GM13976 (cell line): ENCODE data around the gene NPAS3.

Source experiments
- DNase-seq: peaks from one replicate; pipeline ENCODE4 v3.0.0; 2012; ENCODE audit warnings: low spot score
- CTCF ChIP-seq: IDR thresholded peaks from 2 replicates; pipeline ENCODE4 v1.5.1; 2012; ENCODE audit warnings: borderline replicate concordance, mild to moderate bottlenecking; ENCODE audit not compliant: insufficient read depth; ENCODE audit errors: extremely low read depth, missing control alignments, control extremely low read depth
- in situ Hi-C: fragments of 300-500 bp; cut with MboI; formaldehyde crosslinking; loops from one replicate; pipeline ENCODE4 v1.12.0; 2022; ENCODE audit warnings: low sequenced_read_pairs, mixed read lengths, inconsistent platforms; ENCODE audit not compliant: unreplicated experiment

NPAS3 gene

GRCh38 chr14:33332497-33332896, 393.8 kb downstream of the NPAS3 start:
- in situ Hi-C loops: no loop called here
- DNase-seq: no peak
- TF ChIP-seq CTCF: no peak

- DNase-seq: no peak
- in situ Hi-C loops: no loop called here
- TF ChIP-seq CTCF: no peak
These were observed 396.7 kb downstream of the NPAS3 start for GRCh38 chr14:33335366-33335765.

- DNase-seq: no peak
- no peak for TF ChIP-seq CTCF
- in situ Hi-C loops: no loop called here
These were observed 403.8 kb downstream of the NPAS3 start for GRCh38 chr14:33342299-33342974.

- no peak for DNase-seq
- in situ Hi-C loops: no loop called here
- TF ChIP-seq CTCF: no peak
These were observed 404.3 kb downstream of the NPAS3 start for GRCh38 chr14:33343016-33343415.

- no peak for TF ChIP-seq CTCF
- DNase-seq: no peak
- in situ Hi-C loops: no loop called here
These were observed 409.1 kb downstream of the NPAS3 start for GRCh38 chr14:33347796-33348195.

- no peak for DNase-seq
- in situ Hi-C loops: no loop called here
- TF ChIP-seq CTCF: no peak
These were observed 409.8 kb downstream of the NPAS3 start for GRCh38 chr14:33348510-33348909.

- in situ Hi-C loops: no loop called here
- no peak for DNase-seq
- TF ChIP-seq CTCF: no peak
These were observed 411.2 kb downstream of the NPAS3 start for GRCh38 chr14:33349871-33350270.
